Pancreas (tissue), 10 donors: ENCODE results near the gene PITPNM1. TPM values are rescaled to one million over a fixed set of nuclear protein-coding genes. Genes with fewer than 3 reads are reported as not detected.
"Not testable (repeated sequence)": the region's sequence is repeated elsewhere in the genome, so short reads cannot be mapped to it uniquely, and the experiment has no call there.

ENCODE experiments used
- ATAC-seq, 4 donors: fragments of 200-7000 bp; cut with Tn5 transposase; one replicate each; pipeline versions ENCODE4 v1.8.0 to v1.9.1; 2020; ENCODE audit warnings: mild to moderate bottlenecking in 4 of 4, moderate library complexity in 4 of 4
- DNase-seq, 6 donors: peaks; one replicate each; pipeline ENCODE4 v3.0.0-alpha.2; 2020
- FAIRE-seq: peaks from 2 replicates; lab custom pipeline; 2012; peaks lifted over from hg19 to GRCh38; lab: Jason Lieb, UNC
- H3K27ac ChIP-seq, 4 donors: fragments of 200-600 bp; sonication (generic); 1 replicate in 3 of 4; 2 replicates in 1 of 4; pipeline versions ENCODE4 v1.5.0 to v1.8.0; 2020
- H3K27me3 ChIP-seq, 4 donors: fragments of 200-600 bp; one replicate each; pipeline ENCODE4 v1.8.0; 2021
- H3K36me3 ChIP-seq, 3 donors: fragments of 200-600 bp; sonication (generic) in 1 of 3; one replicate each; pipeline versions ENCODE4 v1.5.0 to v1.8.0; 2020 to 2021
- H3K4me1 ChIP-seq, 3 donors: fragments of 200-600 bp; one replicate each; pipeline ENCODE4 v1.8.0; 2021
- H3K4me3 ChIP-seq, 4 donors: fragments of 200-600 bp; sonication (generic) in 2 of 4; one replicate each; pipeline versions ENCODE4 v1.5.0 to v1.8.0; 2020 to 2021
- H3K9me3 ChIP-seq, 4 donors: fragments of 200-600 bp; one replicate each; pipeline ENCODE4 v1.8.0; 2021
- CTCF ChIP-seq, 4 donors: fragments of 200-600 bp; sonication (generic) in 3 of 4; IDR thresholded peaks; one replicate each; pipeline versions ENCODE4 v1.5.0 to v1.8.0; 2021; ENCODE audit warnings: antibody characterized with exemption in 4 of 4
- WGBS, 2 donors: extraction: QIAGEN DNeasy Blood & Tissue Kit; methylation state at CpG; one replicate each; pipeline ENCODE4 v1.1.7; 2013; 5-methylcytosine and 5-hydroxymethylcytosine counted together
- intact Hi-C, 3 donors: fragments of 100-400 bp; cut with DNase I; formaldehyde crosslinking; loops; one replicate each; pipeline versions ENCODE4 v1.11.1 to v1.14.2; 2022
- polyA plus RNA-seq, 2 donors: library from polyadenylated mRNA; stranded (reverse); fragments of 200-250 nt; gene quantifications; one replicate each; pipeline ENCODE4 v1.2.3, GENCODE V29; 2013
- total RNA-seq, 6 donors: library from RNA; stranded (reverse); fragmentation: NEBNext Ultra II Directional in 4 of 6; extraction: Animal tissue kit (Norgen Biotek cat#: 25700) in 4 of 6; gene quantifications; one replicate each; pipeline versions ENCODE4 v1.2.1 to v1.2.4, GENCODE V29; 2021 to 2023
- donor health status: healthy with polysubstance abuse.
- donor health status: DM: no; HTN: no; CAD: no; lungs with moderate emphysema.
- donor health status: DM: no; HTN: no; CAD: no.
- donor health status: control.
- donor health status: control.
- donor health status: Bipolar disorder and iron deficiency.
- donor health status: DM: yes; HTN: yes; CAD: no.
- donor health status: DM: no; HTN: no; CAD: no.
- donor health status: DM: no; HTN: no; CAD: no.
- donor health status: DM: yes; HTN: yes; CAD: no.

The PITPNM1 gene
- total and polyA plus RNA-seq, 8 donors, result 10.2 to 35.7 (median 24.3) TPM

GRCh38 chr11:67514116-67514515 lies 9.0 kb upstream of the PITPNM1 start:
- Histone ChIP-seq H3K27ac (no peak overlapping the region), H3K4me3 (no peak overlapping the region), H3K36me3 (no peaks in the 10 kb centered on the region), H3K4me1 (no peaks in the 10 kb centered on the region), H3K27me3 (no peaks in the 10 kb centered on the region), H3K9me3 (no peaks in the 10 kb centered on the region)
- ATAC-seq, result no peak
- no peak for TF ChIP-seq CTCF (IDR thresholded peaks at IDR 0.05)
- 71% methylated on average over 7 of the region's 7 CpGs for WGBS, 2 donors
- FAIRE-seq, result no peak
- intact Hi-C loops, result no loop called here
- DNase-seq, result no peak

GRCh38 chr11:67511558-67511957 lies 6.4 kb upstream of the PITPNM1 start:
- WGBS, 2 donors, result 85 to 88% methylated on average over 4 of the region's 4 CpGs
- H3K9me3 ChIP-seq, H3K36me3 ChIP-seq, intact Hi-C loops, H3K27ac ChIP-seq, DNase-seq, FAIRE-seq, H3K4me1 ChIP-seq, ATAC-seq, H3K4me3 ChIP-seq, H3K27me3 ChIP-seq: not testable (repeated sequence)

- no peak for TF ChIP-seq CTCF (IDR thresholded peaks at IDR 0.05)
- ATAC-seq, result no peak
- Histone ChIP-seq H3K4me3 (no peak overlapping the region), H3K27ac (no peak overlapping the region), H3K4me1 (peaks cover 0 to 20% (median 12%) of the 10 kb centered on the region in 3 donors), H3K27me3 (no peaks in the 10 kb centered on the region), H3K9me3 (no peaks in the 10 kb centered on the region), H3K36me3 (no peaks in the 10 kb centered on the region)
- intact Hi-C loops, result no loop called here
- no peak for DNase-seq
- FAIRE-seq, result no peak
- 59 to 68% methylated on average over 3 of the region's 3 CpGs for WGBS, 2 donors
Measured at GRCh38 chr11:67510023-67510345, 4.8 kb upstream of the PITPNM1 start.

GRCh38 chr11:67508486-67509121 lies 3.4 kb upstream of the PITPNM1 start:
- ATAC-seq (peak; percentile 45 to 63 (median 56)), DNase-seq (peak; percentile 97 to 100 (median 98)), FAIRE-seq (no peak)
- Histone ChIP-seq H3K4me3 (peak overlapping the region; percentile 50 to 86 (median 72)), H3K9me3 (no peaks in the 10 kb centered on the region), H3K36me3 (no peaks in the 10 kb centered on the region), H3K4me1 (peaks cover 0 to 25% (median 12%) of the 10 kb centered on the region in 3 donors), H3K27ac (peak overlapping the region; percentile 95 to 99 (median 98)), H3K27me3 (no peaks in the 10 kb centered on the region)
- intact Hi-C loops, result loop anchor here in 1 of 3 donors (10.0 kb wide), 1 partner anchor 94 kb away; the partner anchor contains the start of gene CARNS1
- TF ChIP-seq CTCF (IDR thresholded peaks at IDR 0.05), result no peak
- 1% methylated on average over 57 of the region's 57 CpGs for WGBS, 2 donors

- H3K4me1 ChIP-seq, result peaks cover 0 to 26% (median 12%) of the 10 kb centered on the region in 3 donors
- DNase-seq, result peak; percentile 98 to 100 (median 100)
- peak; percentile 78 for FAIRE-seq
- H3K4me3 ChIP-seq, result peak within 1 kb of the TSS; percentile 50 to 86 (median 85)
- TF ChIP-seq CTCF (IDR thresholded peaks at IDR 0.05), result no peak
- WGBS, 2 donors, result 0% methylated on average over 53 to 57 of the region's 57 CpGs
- H3K36me3 ChIP-seq, result no peaks in the 10 kb centered on the region
- ATAC-seq, result peak; percentile 69 to 86 (median 78)
- peak within 1 kb of the TSS; percentile 95 to 99 (median 98) for H3K27ac ChIP-seq
- no peaks in the 10 kb centered on the region for H3K27me3 ChIP-seq
- no peaks in the 10 kb centered on the region for H3K9me3 ChIP-seq
- intact Hi-C loops, result loop anchor here in 1 of 3 donors (10.0 kb wide), 1 partner anchor 93 kb away; the partner anchor contains the start of gene CARNS1
Measured at GRCh38 chr11:67507864-67508485, 2.8 kb upstream of the PITPNM1 start, which contains the start of gene CDK2AP2. CDK2AP2 (minus strand) TSS chr11:67508162; CDS start chr11:67508082, 80 bp downstream.
